GM23338 (cell line): ENCODE data around the gene CHST12.

Source experiments
- POLR2AphosphoS5 ChIP-seq: IDR thresholded peaks from 2 replicates; pipeline ENCODE4 v1.6.1; 2016; ENCODE audit warnings: antibody characterized with exemption, low read depth
- TF ChIP-seq, protein P1 (sequence below): IDR thresholded peaks from one replicate; pipeline ENCODE4 v1.6.1; 2018; ENCODE audit warnings: antibody characterized with exemption; ENCODE audit not compliant: unreplicated experiment
- TF ChIP-seq, protein P2 (sequence below), 2 experiments: fragments of 200-600 bp in 1 of 2; sonication (generic) in 1 of 2; conservative IDR thresholded peaks; 2 replicates each; pipeline versions ENCODE4 v1.5.1 to v1.6.1; 2016 to 2017; ENCODE audit warnings: antibody characterized with exemption in 2 of 2, low read depth in 2 of 2, mild to moderate bottlenecking in 2 of 2, moderate library complexity in 1 of 2
- TF ChIP-seq, protein P3 (sequence below): IDR thresholded peaks from 2 replicates; pipeline ENCODE4 v1.6.1; 2016; ENCODE audit warnings: antibody characterized with exemption

DNA sequence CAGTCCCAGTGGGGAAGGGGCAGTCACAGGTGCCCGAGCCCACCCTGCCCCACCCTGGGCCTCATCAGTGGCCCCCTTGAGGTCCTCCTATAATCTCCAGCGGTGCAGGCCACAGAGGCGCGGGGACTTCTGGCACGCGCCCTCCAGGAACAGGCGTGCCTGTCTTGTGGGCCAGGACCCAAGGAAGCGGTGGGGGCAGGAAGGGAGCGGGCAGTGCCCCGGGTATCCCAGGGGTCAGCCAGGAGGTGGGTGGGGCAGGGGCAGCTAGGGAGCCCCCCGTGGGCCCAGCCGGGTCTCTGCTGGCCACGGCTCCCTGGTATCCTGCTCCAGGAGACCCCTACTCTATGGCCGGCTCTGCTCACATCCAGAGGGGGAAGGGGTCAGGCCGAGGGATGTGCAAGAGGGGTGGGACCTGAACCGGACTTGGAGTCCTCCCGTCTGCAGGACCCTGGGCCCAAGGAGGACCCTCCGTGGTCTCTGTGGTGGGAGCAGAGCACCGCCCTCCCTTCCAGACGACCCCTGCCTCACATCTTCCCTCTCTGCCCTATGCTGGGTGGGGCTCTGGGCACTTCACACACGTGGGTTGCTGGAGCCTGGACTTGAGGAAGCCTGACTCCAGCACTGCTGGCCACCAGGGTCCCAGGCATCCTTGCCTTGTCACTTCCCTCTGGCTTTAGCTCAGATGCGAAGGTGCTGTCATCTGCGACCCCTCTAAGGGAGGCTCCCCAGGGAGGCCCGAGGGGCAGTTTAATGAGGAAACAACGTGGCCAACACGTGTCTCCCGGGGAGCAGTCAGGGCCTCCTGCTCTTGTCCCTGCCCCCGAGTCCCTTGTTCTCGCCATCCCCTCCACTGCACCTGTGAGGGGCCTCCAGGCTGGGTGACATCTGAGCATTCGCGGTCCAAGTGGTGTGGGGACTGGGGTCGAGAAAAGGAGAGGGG is 91.0 kb downstream of the CHST12 start:
- TF ChIP-seq, protein P1, sequence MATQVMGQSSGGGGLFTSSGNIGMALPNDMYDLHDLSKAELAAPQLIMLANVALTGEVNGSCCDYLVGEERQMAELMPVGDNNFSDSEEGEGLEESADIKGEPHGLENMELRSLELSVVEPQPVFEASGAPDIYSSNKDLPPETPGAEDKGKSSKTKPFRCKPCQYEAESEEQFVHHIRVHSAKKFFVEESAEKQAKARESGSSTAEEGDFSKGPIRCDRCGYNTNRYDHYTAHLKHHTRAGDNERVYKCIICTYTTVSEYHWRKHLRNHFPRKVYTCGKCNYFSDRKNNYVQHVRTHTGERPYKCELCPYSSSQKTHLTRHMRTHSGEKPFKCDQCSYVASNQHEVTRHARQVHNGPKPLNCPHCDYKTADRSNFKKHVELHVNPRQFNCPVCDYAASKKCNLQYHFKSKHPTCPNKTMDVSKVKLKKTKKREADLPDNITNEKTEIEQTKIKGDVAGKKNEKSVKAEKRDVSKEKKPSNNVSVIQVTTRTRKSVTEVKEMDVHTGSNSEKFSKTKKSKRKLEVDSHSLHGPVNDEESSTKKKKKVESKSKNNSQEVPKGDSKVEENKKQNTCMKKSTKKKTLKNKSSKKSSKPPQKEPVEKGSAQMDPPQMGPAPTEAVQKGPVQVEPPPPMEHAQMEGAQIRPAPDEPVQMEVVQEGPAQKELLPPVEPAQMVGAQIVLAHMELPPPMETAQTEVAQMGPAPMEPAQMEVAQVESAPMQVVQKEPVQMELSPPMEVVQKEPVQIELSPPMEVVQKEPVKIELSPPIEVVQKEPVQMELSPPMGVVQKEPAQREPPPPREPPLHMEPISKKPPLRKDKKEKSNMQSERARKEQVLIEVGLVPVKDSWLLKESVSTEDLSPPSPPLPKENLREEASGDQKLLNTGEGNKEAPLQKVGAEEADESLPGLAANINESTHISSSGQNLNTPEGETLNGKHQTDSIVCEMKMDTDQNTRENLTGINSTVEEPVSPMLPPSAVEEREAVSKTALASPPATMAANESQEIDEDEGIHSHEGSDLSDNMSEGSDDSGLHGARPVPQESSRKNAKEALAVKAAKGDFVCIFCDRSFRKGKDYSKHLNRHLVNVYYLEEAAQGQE, result no peak
- no peak for TF ChIP-seq POLR2AphosphoS5
- TF ChIP-seq, protein P2, sequence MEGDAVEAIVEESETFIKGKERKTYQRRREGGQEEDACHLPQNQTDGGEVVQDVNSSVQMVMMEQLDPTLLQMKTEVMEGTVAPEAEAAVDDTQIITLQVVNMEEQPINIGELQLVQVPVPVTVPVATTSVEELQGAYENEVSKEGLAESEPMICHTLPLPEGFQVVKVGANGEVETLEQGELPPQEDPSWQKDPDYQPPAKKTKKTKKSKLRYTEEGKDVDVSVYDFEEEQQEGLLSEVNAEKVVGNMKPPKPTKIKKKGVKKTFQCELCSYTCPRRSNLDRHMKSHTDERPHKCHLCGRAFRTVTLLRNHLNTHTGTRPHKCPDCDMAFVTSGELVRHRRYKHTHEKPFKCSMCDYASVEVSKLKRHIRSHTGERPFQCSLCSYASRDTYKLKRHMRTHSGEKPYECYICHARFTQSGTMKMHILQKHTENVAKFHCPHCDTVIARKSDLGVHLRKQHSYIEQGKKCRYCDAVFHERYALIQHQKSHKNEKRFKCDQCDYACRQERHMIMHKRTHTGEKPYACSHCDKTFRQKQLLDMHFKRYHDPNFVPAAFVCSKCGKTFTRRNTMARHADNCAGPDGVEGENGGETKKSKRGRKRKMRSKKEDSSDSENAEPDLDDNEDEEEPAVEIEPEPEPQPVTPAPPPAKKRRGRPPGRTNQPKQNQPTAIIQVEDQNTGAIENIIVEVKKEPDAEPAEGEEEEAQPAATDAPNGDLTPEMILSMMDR (conservative IDR thresholded peaks at IDR 0.05; ENCODE audit: low read depth in 2 of 2), result no peak
- TF ChIP-seq, protein P3, sequence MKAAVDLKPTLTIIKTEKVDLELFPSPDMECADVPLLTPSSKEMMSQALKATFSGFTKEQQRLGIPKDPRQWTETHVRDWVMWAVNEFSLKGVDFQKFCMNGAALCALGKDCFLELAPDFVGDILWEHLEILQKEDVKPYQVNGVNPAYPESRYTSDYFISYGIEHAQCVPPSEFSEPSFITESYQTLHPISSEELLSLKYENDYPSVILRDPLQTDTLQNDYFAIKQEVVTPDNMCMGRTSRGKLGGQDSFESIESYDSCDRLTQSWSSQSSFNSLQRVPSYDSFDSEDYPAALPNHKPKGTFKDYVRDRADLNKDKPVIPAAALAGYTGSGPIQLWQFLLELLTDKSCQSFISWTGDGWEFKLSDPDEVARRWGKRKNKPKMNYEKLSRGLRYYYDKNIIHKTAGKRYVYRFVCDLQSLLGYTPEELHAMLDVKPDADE, result no peak
